HG03196 (cell line): ENCODE data around the gene FARP1.

Experiments used
- ATAC-seq: cut with Tn5 transposase; IDR thresholded peaks from one replicate; pipeline ENCODE4 v1.9.1; 2021; ENCODE audit not compliant: unreplicated experiment

Gene FARP1

DNA sequence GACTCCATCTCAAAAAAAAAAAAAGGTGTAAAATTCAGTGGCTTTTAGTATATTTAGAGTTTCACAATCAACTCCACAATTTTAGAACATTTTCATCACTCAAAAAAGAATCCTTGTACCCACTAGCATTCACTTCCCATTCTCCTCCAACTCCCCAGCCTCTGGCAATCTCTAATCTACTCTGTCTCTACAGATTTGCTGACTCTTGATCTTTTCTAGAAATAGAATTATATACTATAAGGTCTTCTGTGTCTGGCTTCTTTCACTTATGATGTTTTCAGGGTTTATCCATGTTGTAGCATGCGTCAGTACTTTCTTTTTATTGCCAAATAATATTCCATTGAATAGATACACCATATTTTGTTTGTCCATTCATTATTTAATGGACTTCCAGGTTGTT, 8.0 kb upstream of the FARP1 start:
- ATAC-seq = no peak

DNA sequence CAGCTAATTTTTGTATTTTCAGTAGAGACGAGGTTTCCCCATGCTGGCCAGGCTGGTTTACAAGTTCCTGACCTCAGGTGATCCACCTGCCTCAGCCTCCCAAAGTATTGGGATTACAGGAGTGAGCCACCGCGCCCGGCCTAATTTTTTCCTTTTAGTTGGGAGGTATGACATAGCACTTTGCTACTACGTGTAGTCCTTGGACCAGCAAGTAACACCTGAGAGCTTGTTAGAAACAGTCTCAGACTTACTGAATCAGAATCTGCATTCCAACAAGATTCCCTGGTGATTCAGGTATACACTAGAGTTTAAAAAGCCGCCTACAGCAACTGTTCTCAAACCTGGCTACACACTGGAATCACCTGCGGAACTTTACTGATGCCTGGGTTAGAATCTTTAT, 1.8 kb upstream of the FARP1 start:
- ATAC-seq = no peak

DNA sequence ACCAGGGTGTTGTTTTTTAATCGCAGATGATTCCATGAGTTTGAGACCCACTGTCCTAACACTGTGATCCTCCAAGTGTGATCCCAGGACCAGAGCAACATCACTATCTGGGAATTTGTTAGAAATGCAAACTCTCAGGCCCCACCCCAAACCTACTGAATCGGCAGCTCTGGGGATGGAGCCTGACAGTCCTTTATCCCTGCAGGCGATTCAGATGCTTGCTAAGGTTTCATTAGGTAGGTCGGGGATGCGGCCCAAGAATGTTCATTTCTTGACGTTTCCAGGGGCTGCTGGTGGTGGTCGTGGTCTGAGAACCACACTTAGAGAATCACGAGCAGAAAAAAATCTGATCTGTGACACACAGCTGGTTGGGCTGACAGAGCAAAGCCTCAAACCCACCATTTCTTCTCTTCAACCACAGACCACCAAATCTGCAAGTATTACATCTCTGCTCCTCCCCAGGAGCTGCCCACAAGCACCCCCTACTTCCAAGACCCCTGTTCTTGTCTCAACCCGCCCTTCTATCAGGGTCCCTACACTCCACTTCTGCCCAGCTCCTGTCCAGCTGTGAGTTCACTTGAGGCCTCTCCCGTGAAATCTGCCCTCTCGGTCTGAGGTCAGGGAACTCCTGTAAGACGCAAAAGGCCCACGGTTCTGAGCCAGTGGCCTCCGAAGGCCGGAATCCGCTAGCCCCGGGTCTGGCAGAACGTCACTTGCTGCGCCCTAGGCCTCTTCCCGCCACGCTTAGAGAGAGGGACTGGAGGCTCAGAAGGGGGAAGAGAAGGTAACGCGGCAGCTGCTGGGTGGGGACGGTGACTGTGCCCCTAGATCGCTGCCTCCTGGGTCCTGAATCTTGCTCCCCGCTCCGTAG, 1.1 kb upstream of the FARP1 start:
- ATAC-seq = peak; percentile 8

DNA sequence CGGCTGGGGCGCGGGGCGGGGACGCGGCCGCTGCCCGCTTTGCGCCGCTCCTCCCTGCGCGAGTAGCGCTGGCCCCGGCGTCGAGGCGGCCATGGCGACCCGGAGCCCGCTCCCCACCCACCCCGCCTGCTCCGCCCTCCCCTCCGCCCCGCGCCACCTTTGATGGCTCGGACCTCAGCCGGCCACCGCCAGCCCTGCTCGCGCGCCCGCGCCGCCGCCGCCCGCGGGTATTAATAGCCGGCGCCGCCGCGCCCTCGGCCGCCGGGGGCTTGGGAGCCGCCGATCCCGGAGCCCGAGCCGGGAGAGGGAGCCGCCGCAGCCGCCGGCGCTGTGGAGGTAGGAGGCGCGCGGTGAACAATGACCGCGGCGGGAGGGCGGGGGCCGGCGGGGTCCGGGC, 261 bp downstream of the FARP1 start:
- ATAC-seq = peak; percentile 19

DNA sequence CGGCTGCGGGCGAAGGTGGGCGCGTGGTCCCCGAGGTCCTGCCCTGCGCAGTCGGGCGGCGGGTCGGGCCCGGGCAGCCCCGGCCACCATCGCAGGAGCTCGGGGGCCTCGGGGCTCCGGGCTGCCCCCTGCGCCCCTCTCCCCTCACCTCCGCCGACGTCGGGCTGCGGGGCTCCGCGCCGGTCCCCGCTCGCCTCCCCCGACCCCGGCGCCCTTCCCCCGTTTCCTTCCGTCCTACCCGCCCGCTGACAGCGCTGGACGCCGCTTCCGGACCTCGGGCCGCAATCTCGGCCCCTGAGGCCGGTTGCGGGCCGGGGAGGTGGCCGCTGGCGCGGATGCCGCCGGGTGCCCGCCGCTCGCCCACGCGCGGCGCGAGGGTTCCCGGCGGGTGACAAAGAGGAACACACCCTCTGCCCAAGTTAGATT, 720 bp downstream of the FARP1 start:
- peak; percentile 19 for ATAC-seq

DNA sequence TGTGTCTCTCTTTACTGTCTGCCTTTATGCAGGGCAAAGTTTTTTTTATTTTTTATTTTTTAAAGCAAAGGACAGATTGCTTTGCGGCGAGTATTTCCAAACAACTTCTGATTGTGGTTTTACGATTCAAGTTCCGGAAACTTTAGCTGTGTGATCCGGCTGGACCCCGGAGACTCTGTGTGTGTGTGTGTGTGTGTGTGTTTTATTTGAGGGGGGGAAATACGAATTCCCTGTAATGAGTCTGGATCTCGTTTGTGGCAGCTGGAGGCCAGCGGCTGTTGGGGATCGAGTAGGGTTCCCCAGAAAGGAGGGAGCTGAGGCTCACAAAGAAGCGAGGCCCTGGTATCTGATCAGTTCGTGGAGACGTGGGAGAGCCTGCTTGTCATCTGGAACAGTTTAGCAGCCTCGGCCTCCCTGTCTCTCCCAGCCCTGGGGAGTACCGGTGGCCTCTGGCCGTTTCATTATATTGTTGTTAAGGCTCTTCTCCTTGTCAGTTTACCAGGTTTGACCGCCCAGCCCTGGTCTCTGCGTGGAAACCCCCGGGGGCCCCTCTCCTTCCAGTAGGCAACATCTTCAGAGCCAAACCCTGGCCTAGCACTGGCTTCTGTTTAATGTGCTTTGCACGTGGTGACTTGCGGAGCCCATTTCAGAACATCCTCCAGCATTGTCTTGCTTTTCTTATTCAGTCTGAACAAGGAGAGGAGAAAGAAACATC, 1.3 kb downstream of the FARP1 start:
- no peak for ATAC-seq

DNA sequence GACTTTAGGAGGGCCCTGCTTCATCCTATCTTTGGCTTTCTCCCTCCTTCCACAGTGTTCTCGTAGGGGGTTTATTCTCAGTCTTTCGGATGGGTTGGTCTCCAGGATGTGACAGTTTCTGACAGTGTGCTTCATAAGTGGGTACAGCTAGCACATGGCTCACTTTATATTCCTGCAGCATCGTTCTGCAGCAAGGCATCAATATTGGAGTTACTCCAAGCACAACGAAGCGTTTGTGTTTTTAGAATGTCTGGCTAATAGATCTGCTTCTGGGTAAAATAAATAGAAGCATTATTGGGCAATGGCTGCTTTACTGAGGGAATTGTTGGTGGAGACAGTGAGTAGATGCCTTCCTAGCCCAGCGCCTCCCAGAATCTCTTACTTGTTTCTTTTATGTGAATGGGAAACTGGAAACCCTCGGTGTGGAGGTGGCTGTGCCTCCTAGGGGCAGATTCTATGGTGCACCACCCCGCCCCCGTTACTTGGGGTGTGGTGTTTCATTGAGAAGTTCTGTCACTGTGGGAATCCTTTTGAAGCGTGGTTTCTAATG, 2.0 kb downstream of the FARP1 start:
- ATAC-seq = no peak

DNA sequence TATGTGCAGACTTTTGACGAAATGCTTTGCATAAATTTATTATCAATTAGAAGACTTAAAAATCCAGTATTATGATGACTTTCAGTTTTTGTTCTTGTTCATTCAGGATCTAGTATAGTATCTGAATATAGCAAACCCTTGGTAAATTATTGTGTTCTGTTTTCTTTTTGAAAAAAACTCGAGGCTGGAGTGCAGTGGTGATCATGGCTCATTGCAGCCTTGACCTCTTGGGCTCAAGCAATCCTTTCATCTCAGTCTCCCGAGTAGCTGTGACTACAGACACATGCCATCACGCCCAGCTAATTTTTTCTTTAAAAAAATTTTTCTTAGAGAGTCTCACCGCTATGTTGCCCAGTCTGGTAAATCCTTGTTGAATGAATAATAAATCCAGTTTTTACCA, 4.6 kb downstream of the FARP1 start:
- ATAC-seq = no peak

DNA sequence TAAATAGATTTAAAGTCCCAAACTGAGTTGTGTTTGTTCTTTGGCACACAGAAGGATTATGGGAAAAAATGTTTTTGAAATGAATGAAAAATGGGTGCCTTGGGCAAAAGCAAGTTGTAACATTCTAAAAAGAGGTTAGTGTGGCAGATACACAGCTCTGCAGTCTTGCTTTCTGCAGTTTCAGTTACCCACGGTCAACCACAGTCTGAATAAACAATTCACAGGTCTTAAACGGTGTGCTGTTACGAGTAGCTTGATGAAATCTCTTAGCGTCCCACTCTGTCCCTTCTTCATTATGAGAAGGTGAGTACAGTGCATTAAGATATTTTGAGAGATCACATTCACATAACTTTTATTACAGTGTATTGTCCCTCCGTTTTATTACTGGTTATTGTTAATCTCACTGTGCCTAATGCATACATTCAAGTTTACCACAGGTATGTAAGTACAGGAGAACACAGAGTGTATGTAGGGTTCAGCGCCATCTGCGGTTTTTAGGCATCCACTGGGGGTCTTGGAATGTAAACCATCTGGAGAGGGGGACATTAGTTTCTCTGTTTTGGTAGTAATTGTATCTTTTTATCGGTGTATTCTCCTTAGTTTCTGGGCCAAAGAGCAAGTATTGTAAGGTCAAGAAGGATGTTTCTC, 8.1 kb downstream of the FARP1 start:
- ATAC-seq = no peak

DNA sequence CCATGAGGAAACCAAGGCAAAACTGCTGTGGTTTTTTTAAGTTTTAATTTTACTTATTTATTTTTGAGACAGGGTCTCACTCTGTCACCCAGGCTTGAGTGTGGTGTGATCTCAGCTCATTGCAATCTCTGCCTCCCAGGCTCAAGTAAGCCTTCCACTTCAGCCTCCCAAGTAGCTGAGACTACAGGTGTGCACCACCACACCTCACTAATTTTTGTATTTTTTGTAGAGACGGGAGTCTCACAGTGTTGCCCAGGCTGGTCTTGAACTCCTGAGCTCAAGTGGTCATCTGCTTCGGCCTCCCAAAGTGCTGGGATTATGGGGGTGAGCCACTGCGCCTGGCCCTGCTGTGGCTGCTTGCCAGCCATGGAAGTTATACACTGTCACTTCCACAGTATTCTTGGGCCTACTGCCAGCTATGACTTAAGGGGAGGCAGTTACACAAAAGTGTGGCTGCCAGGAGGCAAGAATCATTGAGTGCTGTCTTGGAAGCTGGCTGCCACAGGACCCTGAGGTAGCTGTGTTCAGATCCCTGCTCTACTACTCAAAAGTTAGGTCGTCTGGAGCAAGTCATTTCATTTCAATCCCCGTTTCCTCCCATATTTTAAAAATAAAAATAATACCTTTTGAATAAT, 12.7 kb downstream of the FARP1 start:
- no peak for ATAC-seq

DNA sequence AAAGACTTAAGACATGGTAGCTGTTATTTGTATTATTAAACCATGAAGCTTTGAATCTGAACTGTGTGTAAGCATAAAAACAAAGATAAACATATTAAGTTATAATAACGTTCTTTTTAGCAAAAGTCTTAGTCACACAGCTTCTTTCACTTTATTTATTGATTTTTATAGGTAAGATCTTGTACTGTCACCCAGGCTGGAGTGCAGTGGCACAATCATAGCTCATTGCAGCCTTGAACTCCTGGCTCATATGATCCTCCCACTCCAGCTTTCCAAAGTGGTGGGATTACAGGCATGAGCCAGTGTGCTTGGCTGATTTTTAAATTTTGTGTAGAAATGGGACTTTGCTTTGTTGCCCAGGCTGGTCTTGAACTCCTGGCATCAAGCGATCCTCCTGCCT, 13.4 kb downstream of the FARP1 start:
- ATAC-seq = no peak

DNA sequence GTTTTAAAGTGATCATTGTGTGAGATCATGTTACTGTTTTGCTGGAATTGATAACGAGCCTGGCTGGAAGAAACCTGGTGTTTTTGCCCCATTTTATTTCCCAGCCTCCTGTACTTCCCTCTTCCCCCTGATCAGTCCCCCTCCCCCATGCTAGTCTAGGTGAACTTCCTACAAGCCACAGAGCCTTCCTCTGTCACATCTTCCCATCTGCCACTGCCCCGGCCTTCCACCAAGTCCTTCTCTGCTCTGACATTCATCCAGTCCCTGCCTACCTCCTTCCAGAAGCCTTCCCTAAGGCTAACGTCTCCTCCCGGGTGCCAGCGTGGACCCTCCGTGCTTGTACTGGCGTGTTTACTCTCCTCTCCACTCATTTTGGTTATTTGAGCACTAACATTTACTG, 14.3 kb downstream of the FARP1 start:
- ATAC-seq = no peak

DNA sequence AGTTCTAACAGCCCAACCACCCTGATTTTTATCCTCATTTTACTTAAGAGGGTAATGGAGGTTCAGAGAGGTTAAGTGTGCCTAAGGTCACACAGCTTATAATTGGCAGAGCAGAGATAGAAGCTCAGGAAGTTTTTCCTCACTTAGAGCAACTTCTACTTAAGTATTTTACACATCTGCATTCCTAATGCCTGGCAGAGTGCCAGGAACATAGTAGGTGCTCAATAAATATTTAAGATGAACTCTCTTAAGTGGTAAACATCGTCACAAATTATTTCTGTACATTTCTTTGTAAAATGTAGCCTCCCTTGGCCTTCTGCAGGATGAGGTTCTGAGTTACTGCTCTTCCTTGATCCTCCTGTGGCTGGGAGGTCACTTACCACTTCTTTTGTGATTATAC, 14.7 kb downstream of the FARP1 start:
- no peak for ATAC-seq

DNA sequence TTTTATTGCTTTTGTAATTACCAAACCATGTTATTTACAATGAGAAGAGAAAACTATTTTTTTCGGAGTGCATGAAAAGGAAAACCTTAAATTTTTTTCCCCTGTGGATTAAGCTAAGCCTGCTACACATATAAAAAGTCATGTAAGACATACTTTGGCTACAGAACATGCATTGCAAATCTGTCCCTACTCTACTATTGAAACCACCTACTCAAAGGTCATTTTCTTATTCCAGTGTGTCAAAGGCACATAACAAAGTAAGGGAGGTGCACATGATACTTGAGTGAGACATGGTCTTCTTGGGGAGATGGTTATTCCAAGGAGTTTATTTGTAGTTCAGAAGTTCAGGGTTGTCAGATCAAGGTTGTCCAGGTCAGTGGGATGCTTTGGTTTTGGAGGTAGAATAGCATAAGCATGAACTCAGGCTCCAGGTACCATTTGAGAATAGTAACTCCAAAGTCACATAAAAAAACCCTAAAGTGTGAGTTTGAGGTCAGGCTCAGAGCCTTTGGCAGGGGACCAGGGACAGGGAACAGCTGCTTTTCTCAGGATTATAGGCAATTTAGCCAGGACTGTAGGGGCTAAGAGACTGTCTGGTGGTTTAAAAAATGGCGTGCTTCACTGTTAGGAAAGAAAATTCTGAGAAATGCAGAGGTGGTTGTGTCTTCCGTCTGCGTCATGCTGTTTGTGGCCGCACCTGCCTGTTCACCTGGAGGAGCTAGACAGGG, 15.4 kb downstream of the FARP1 start:
- no peak for ATAC-seq

DNA sequence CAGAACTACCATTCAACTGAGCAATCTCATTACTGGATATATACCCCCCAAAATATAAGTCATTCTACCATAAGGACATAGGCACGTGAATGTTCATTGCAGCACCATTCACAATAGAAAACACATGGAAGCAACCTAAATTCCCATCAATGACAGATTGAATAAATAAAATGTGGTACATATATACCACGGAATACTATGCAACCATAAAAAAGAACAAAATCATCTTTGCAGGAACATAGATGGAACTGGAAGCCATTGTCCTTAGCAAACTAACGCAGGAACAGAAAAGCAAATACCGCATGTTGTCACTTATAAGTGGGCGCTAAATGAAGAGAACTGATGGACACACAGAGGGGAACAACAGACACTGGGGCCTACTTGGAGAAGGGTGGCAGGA, 20.0 kb downstream of the FARP1 start:
- no peak for ATAC-seq

DNA sequence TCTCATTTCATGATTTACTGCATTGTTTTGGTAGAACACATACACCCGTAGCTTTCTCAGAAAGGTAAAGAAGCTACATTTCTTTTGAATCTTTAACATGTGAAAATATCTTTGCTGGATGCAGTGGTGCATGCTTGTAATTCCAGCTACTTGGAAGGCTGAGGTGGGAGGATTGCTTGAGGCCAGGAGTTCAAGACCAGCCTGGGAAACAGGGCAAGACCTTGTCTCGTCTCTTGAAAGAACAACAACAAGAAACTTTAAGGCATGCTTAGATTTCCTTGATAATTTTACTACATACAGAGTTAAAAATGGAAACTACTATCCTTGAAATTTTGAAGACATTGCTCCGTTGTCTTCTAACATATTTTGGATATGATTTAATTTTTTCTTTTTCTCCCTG, 26.4 kb downstream of the FARP1 start:
- ATAC-seq = no peak

DNA sequence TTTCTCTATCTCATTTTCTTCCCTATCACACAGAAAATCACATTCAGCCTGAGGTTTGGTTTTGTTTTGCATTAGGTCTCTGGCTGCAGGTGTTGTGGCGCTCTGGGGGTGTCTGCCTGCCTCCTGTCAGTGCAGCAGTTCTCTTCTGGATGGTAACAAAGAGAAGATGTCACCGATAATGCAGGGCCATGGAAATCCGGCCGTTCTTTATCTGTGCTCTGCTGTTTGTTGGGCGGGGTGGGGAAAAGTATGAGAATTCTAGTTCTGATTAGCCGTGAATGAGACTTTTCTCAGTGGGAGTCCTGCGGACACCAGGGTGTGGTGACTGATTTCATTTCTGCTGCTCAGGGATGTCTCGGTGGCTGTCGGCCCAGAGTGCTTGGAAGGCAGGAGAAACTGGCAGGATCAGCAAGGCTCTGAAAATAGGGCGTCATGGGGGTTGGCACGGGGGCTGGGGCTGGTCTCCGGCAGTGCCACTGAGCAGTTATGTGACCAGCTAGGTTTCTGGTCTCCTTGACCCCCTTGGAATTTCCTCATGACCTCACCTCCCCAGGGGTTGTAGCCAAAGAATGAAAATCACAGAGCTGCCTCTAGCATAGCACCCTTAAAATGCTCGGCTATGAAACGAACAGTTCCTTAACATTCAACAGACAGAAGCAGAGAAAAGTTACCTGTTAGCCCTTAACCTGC, 29.2 kb downstream of the FARP1 start:
- no peak for ATAC-seq

DNA sequence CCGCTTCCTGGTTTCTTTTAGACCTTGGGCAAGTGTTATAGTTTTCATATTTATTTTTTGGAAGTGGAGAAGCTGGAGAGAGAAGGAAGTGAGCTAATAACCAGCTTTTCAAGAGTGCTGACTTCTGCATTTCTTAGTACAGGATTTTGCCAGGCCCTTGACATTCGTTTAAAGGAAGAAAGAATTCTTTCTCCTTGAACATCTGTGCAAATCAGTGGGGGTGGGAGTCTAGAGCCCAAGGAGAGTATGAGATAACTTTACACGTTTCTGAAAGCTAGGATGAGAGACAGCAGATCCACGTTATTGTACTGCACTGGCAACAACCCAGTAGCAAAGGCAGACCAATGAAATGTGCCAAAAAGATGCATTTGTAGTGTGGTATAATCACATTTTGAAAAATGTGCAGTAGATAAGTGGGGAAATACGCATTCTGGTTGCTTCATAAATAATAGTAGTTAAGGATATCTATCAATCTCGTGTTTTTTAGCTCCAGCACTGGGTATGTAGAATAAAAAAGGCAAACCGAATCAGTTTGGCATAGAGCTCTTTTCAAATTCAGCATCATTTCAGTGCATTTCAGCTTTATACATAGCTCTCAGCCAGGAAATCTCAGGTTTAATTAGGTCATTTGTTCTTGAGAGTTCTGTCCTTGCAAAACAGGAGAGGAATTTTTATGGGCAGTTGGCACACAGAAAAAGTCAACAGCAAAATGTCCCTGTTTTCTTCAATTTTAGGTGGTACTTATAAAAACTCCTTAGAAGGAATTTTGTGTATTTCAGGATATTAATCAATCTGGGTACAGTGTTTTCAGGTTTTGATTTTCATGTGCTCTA, 29.9 kb downstream of the FARP1 start:
- no peak for ATAC-seq
